Sigmoid colon (tissue), 7 donors: ENCODE results near the gene SLC39A11. TPM values are rescaled to one million over a fixed set of nuclear protein-coding genes. Genes with fewer than 3 reads are reported as not detected.

Source experiments
- DNase-seq: peaks from one replicate; pipeline ENCODE4 v3.0.0-alpha.2; 2019
- H3K27ac ChIP-seq, 4 donors: fragments of 200-600 bp; sonication (generic); one replicate each; pipeline ENCODE4 v1.5.1; 2016 to 2019; ENCODE audit warnings: mild to moderate bottlenecking in 1 of 4
- H3K27me3 ChIP-seq, 3 donors: fragments of 200-600 bp; sonication (generic); one replicate each; pipeline ENCODE4 v1.5.1; 2019; ENCODE audit warnings: mild to moderate bottlenecking in 1 of 3
- H3K36me3 ChIP-seq, 4 donors: fragments of 200-600 bp; sonication (generic); one replicate each; pipeline ENCODE4 v1.5.1; 2016 to 2019
- H3K4me1 ChIP-seq, 4 donors: fragments of 200-600 bp; sonication (generic); one replicate each; pipeline ENCODE4 v1.5.1; 2017 to 2019
- H3K4me3 ChIP-seq, 4 donors: fragments of 200-600 bp; sonication (generic); one replicate each; pipeline ENCODE4 v1.5.1; 2017 to 2019; ENCODE audit warnings: mild to moderate bottlenecking in 2 of 4, moderate library complexity in 1 of 4
- H3K9me3 ChIP-seq, 4 donors: fragments of 200-600 bp in 3 of 4; sonication (generic) in 3 of 4; one replicate each; pipeline versions ENCODE4 v1.5.1 to v1.6.1; 2013 to 2019
- CTCF ChIP-seq, 4 experiments: fragments of 450-650 bp in 3 of 4; fragments of 200-600 bp in 1 of 4; IDR thresholded peaks; one replicate each; pipeline ENCODE4 v1.5.1; 2016 to 2019; ENCODE audit warnings: antibody characterized with exemption in 4 of 4, mild to moderate bottlenecking in 3 of 4, moderate library complexity in 2 of 4
- EP300 ChIP-seq, 4 donors: sonication (generic); formaldehyde crosslinking; IDR thresholded peaks; one replicate each; pipeline ENCODE4 v1.6.1; 2017; ENCODE audit warnings: antibody characterized with exemption in 4 of 4
- POLR2A ChIP-seq, 2 donors: fragments of 450-650 bp; IDR thresholded peaks; one replicate each; pipeline ENCODE4 v1.6.1; 2016; ENCODE audit warnings: antibody characterized with exemption in 2 of 2, mild to moderate bottlenecking in 2 of 2, moderate library complexity in 2 of 2
- POLR2AphosphoS5 ChIP-seq, 4 donors: sonication (generic); formaldehyde crosslinking; IDR thresholded peaks; one replicate each; pipeline ENCODE4 v1.6.1; 2017; ENCODE audit warnings: antibody characterized with exemption in 4 of 4
- WGBS, 2 donors: extraction: QIAGEN DNeasy Blood & Tissue Kit; methylation state at CpG; one replicate each; pipeline ENCODE4 v1.1.7; 2013; 5-methylcytosine and 5-hydroxymethylcytosine counted together
- intact Hi-C: fragments of 100-400 bp; cut with DNase I; formaldehyde crosslinking; loops from one replicate; pipeline ENCODE4 v1.15.1; 2023
- polyA plus RNA-seq, 3 donors: library from polyadenylated mRNA; stranded (reverse); fragments of 200-250 nt; gene quantifications; one replicate each; pipeline ENCODE4 v1.2.3, GENCODE V29; 2013
- total RNA-seq, 4 donors: library from RNA; depleted of rRNA; stranded (reverse); fragments of >200 nt; gene quantifications; one replicate each; pipeline ENCODE4 v1.1.0, GENCODE V29; 2016
- donor health status: healthy with polysubstance abuse.
- donor health status: Bipolar disorder and iron deficiency.
- donor health status: healthy.

SLC39A11 gene
- total and polyA plus RNA-seq, 7 donors = 7.6 to 16.4 (median 8.4) TPM

- Histone ChIP-seq H3K27me3 (no peaks in the 10 kb centered on the region), H3K27ac (no peak overlapping the region), H3K4me3 (no peak overlapping the region), H3K9me3 (no peaks in the 10 kb centered on the region), H3K4me1 (peaks cover 0 to 11% (median 6%) of the 10 kb centered on the region in 4 donors), H3K36me3 (no peaks in the 10 kb centered on the region)
- intact Hi-C loops = no loop called here
- TF ChIP-seq POLR2AphosphoS5 (IDR thresholded peaks at IDR 0.05) (no peak), CTCF (IDR thresholded peaks at IDR 0.05) (no peak), POLR2A (IDR thresholded peaks at IDR 0.05) (no peak), EP300 (IDR thresholded peaks at IDR 0.05) (no peak)
- WGBS, 2 donors = 82% methylated on average over 6 of the region's 6 CpGs
- DNase-seq = no peak
These were observed 4.4 kb upstream of the SLC39A11 start for GRCh38 chr17:73096866-73097265.

GRCh38 chr17:73096211-73096610 is 3.7 kb upstream of the SLC39A11 start:
- H3K27ac ChIP-seq = no peak overlapping the region
- H3K36me3 ChIP-seq = no peaks in the 10 kb centered on the region
- 85 to 88% methylated on average over 6 of the region's 6 CpGs for WGBS, 2 donors
- intact Hi-C loops = no loop called here
- no peak overlapping the region for H3K4me3 ChIP-seq
- peaks cover 0 to 17% (median 12%) of the 10 kb centered on the region in 4 donors for H3K4me1 ChIP-seq
- TF ChIP-seq CTCF (IDR thresholded peaks at IDR 0.05) = no peak
- TF ChIP-seq EP300 (IDR thresholded peaks at IDR 0.05) = no peak
- no peak for TF ChIP-seq POLR2AphosphoS5 (IDR thresholded peaks at IDR 0.05)
- TF ChIP-seq POLR2A (IDR thresholded peaks at IDR 0.05) = no peak
- no peak for DNase-seq
- H3K27me3 ChIP-seq = no peaks in the 10 kb centered on the region
- no peaks in the 10 kb centered on the region for H3K9me3 ChIP-seq

- no peak for TF ChIP-seq POLR2A (IDR thresholded peaks at IDR 0.05)
- no peak for TF ChIP-seq CTCF (IDR thresholded peaks at IDR 0.05)
- TF ChIP-seq POLR2AphosphoS5 (IDR thresholded peaks at IDR 0.05) = no peak
- no peak for TF ChIP-seq EP300 (IDR thresholded peaks at IDR 0.05)
- Histone ChIP-seq H3K4me3 (peak overlapping the region in 2 of 4 donors; percentile 70 to 74), H3K27ac (peak overlapping the region in 1 of 4 donors; percentile 75), H3K4me1 (peaks cover 0 to 27% (median 17%) of the 10 kb centered on the region in 4 donors), H3K27me3 (no peaks in the 10 kb centered on the region), H3K36me3 (peaks cover 0 to 2% (median 0%) of the 10 kb centered on the region in 4 donors), H3K9me3 (no peaks in the 10 kb centered on the region)
- WGBS, 2 donors = 63 to 81% methylated on average over 9 of the region's 9 CpGs
- intact Hi-C loops = loop anchor here (2.0 kb wide), 1 partner anchor 100 kb away; the partner anchor contains the start of gene COG1
- no peak for DNase-seq
These were observed 798 bp upstream of the SLC39A11 start for GRCh38 chr17:73093286-73093685.

GRCh38 chr17:73091770-73092522 is 542 bp downstream of the SLC39A11 start:
- no peaks in the 10 kb centered on the region for H3K9me3 ChIP-seq
- TF ChIP-seq EP300 (IDR thresholded peaks at IDR 0.05) (no peak), POLR2AphosphoS5 (IDR thresholded peaks at IDR 0.05) (no peak), CTCF (IDR thresholded peaks at IDR 0.05) (no peak), POLR2A (IDR thresholded peaks at IDR 0.05) (no peak)
- intact Hi-C loops = loop anchor here (2.0 kb wide), 1 partner anchor 101 kb away; the partner anchor contains the start of gene COG1
- no peaks in the 10 kb centered on the region for H3K27me3 ChIP-seq
- H3K27ac ChIP-seq = peak overlapping the region; percentile 52 to 78 (median 74)
- no peak for DNase-seq
- WGBS, 2 donors = 3 to 10% methylated on average over 20 of the region's 20 CpGs
- peaks cover 0 to 27% (median 17%) of the 10 kb centered on the region in 4 donors for H3K4me1 ChIP-seq
- H3K36me3 ChIP-seq = peaks cover 0 to 15% (median 8%) of the 10 kb centered on the region in 4 donors
- peak overlapping the region; percentile 61 to 74 (median 68) for H3K4me3 ChIP-seq
